SK-N-SH treated with all-trans-retinoic acid at 6 μM for 48 hours (cell line): ENCODE data around the gene KIF20B.

Source experiments
- ATAC-seq: fragments of 200-7000 bp; cut with Tn5 transposase; 3 replicates; pipeline ENCODE4 v1.9.1; 2020; ENCODE audit warnings: mild to moderate bottlenecking, moderate library complexity
- ARNTL ChIP-seq: fragments of 450-650 bp; formaldehyde crosslinking; IDR thresholded peaks from 2 replicates; pipeline ENCODE4 v1.5.0; 2020; ENCODE audit warnings: low read depth, mild to moderate bottlenecking, moderate library complexity, borderline replicate concordance
- ESRRG ChIP-seq: fragments of 250-450 bp; sonication (Bioruptor Pico); IDR thresholded peaks from 2 replicates; pipeline ENCODE4 v1.6.1; 2021; ENCODE audit warnings: mild to moderate bottlenecking
- ISL1 ChIP-seq: fragments of 250-450 bp; sonication (Bioruptor Pico); IDR thresholded peaks from 2 replicates; pipeline ENCODE4 v2.1.2; 2022; ENCODE audit warnings: mild to moderate bottlenecking, moderate library complexity
- OSR1 ChIP-seq: fragments of 250-450 bp; sonication (Bioruptor Pico); IDR thresholded peaks from 2 replicates; pipeline ENCODE4 v1.8.0; 2022; ENCODE audit warnings: moderate library complexity, mild to moderate bottlenecking, inconsistent platforms
- PPARA ChIP-seq: fragments of 250-450 bp; sonication (Bioruptor Pico); IDR thresholded peaks from 2 replicates; pipeline ENCODE4 v1.5.0; 2020; ENCODE audit warnings: mild to moderate bottlenecking, borderline replicate concordance
- RARB ChIP-seq: fragments of 250-450 bp; sonication (Bioruptor Pico); IDR thresholded peaks from 2 replicates; pipeline ENCODE4 v1.8.0; 2021; ENCODE audit warnings: mild to moderate bottlenecking, moderate library complexity
- ZC3H10 ChIP-seq: fragments of 250-450 bp; sonication (Bioruptor Pico); IDR thresholded peaks from 2 replicates; pipeline ENCODE4 v1.5.1; 2021; ENCODE audit warnings: mild to moderate bottlenecking, moderate library complexity
- ZFP3 ChIP-seq: fragments of 250-450 bp; sonication (Bioruptor Pico); IDR thresholded peaks from 2 replicates; pipeline ENCODE4 v1.5.0; 2020; ENCODE audit warnings: mild to moderate bottlenecking, moderate library complexity
- ZFP30 ChIP-seq: fragments of 450-650 bp; formaldehyde crosslinking; IDR thresholded peaks from 2 replicates; pipeline ENCODE4 v1.5.0; 2022; ENCODE audit warnings: mild to moderate bottlenecking, moderate library complexity
- ZNF565 ChIP-seq: fragments of 450-650 bp; formaldehyde crosslinking; conservative IDR thresholded peaks from 2 replicates; pipeline ENCODE4 v1.5.0; 2020; ENCODE audit warnings: low read depth, mild to moderate bottlenecking, moderate library complexity
- ZNF70 ChIP-seq: fragments of 450-650 bp; formaldehyde crosslinking; IDR thresholded peaks from 2 replicates; pipeline ENCODE4 v1.5.0; 2020; ENCODE audit warnings: mild to moderate bottlenecking, moderate library complexity
- TF ChIP-seq, protein P1 (sequence below): fragments of 250-450 bp; sonication (Bioruptor Pico); IDR thresholded peaks from 2 replicates; pipeline ENCODE4 v1.5.1; 2021; ENCODE audit warnings: mild to moderate bottlenecking, moderate library complexity
- TF ChIP-seq, protein P2 (sequence below): fragments of 250-450 bp; sonication (Bioruptor Pico); IDR thresholded peaks from 2 replicates; pipeline ENCODE4 v1.5.0; 2020; ENCODE audit warnings: mild to moderate bottlenecking, moderate library complexity
- TF ChIP-seq, protein P3 (sequence below): fragments of 250-450 bp; sonication (Bioruptor Pico); IDR thresholded peaks from 2 replicates; pipeline ENCODE4 v1.5.1; 2020; ENCODE audit warnings: low read depth, mild to moderate bottlenecking, moderate library complexity
- TF ChIP-seq, protein P4 (sequence below): fragments of 250-450 bp; sonication (Bioruptor Pico); IDR thresholded peaks from 2 replicates; pipeline ENCODE4 v1.8.0; 2020; ENCODE audit warnings: mild to moderate bottlenecking, moderate library complexity, borderline replicate concordance
- TF ChIP-seq, protein P5 (sequence below): fragments of 250-450 bp; sonication (Bioruptor Pico); IDR thresholded peaks from 2 replicates; pipeline ENCODE4 v1.8.0; 2021; ENCODE audit warnings: low read depth, mild to moderate bottlenecking, moderate library complexity, borderline replicate concordance

Gene KIF20B

DNA sequence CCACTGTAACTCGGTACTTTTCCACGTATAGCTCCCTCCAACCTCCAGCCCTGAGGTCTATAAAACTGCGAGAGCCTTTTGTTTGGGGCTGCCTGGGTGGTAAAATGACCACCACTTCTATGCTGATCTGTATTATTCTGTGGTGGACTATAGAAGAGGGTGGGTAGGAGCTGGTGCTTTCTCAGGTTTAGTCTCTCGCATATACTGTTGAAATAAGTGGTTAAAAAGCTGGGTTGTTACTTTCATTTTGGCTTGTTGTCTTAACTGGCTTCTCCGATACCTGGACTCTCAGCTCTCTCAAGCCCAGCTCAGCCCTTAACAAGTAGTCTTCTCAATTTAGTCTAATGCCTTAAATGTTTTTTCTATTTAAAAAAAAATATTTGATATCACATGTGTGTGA lies 70.3 kb downstream of the KIF20B start (continued):
- TF ChIP-seq, protein P1, sequence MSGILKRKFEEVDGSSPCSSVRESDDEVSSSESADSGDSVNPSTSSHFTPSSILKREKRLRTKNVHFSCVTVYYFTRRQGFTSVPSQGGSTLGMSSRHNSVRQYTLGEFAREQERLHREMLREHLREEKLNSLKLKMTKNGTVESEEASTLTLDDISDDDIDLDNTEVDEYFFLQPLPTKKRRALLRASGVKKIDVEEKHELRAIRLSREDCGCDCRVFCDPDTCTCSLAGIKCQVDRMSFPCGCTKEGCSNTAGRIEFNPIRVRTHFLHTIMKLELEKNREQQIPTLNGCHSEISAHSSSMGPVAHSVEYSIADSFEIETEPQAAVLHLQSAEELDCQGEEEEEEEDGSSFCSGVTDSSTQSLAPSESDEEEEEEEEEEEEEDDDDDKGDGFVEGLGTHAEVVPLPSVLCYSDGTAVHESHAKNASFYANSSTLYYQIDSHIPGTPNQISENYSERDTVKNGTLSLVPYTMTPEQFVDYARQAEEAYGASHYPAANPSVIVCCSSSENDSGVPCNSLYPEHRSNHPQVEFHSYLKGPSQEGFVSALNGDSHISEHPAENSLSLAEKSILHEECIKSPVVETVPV (CRISPR knock-in tag) = no peak

DNA sequence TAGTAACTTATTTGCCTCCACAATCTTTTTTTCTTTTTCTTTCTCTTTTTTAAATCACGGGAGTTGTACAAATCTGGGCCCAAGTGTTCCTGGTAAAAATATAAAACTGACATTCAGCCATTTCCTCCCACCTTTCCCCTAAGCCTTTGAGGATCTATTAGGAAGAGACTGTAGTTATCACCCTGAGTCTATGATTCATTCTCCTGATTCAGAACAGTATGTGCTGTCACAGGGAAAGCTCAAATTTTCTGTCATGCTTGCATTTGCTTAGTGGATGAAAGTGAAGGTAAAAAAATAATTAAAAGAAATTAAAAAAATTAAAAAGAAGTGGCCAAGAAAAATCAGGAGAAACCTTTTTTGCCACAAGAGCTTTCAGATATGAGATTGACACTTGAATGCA lies 71.7 kb downstream of the KIF20B start:
- no peak for ATAC-seq
- TF ChIP-seq OSR1 (CRISPR knock-in tag) (no peak), ARNTL (CRISPR knock-in tag) (no peak), ISL1 (no peak), RARB (CRISPR knock-in tag) (no peak), PPARA (CRISPR knock-in tag) (no peak), ZFP3 (CRISPR knock-in tag) (no peak)
- TF ChIP-seq, protein P1 (CRISPR knock-in tag) = no peak

DNA sequence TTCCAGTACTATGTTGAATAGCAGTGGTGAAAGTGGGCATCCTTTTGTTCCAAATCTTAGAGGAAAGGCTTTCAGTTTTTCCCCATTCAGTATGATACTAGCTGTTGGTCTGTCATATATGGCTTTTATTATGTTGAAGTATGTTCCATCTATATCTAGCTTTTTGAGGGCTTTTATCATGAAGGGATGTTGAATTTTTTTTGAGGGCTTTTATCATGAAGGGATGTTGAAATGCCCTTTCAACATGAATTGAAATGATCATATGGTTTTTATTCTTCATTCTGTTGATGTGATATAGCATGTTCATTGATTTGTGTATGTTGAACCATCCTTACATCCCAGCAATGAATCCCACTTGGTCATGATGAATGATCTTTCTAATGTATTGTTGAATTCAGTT lies 75.3 kb downstream of the KIF20B start:
- TF ChIP-seq ZNF70 (CRISPR knock-in tag) (no peak), RARB (CRISPR knock-in tag) (no peak), ZFP30 (CRISPR knock-in tag) (no peak)
- no peak for ATAC-seq

DNA sequence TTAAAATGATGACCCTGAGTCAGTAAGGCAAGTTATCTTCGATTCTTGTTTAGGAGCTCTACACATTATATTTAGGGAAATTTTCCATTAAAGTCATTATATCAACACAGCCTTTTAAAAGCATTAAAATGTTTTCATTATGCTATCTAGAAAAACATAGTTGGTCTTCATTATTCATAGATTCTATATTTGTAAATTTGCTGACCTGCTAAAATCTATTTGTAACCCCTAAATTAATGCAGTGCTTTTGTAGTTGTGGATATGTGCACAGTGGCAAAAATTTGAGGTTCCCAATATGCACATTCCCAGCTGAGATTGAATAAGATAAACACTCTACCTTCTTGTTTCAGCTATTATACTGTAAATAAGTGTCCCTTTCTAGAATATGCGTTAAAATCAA lies 81.1 kb downstream of the KIF20B start:
- no peak for ATAC-seq
- TF ChIP-seq ZC3H10 (CRISPR knock-in tag) = no peak
- TF ChIP-seq, protein P2, sequence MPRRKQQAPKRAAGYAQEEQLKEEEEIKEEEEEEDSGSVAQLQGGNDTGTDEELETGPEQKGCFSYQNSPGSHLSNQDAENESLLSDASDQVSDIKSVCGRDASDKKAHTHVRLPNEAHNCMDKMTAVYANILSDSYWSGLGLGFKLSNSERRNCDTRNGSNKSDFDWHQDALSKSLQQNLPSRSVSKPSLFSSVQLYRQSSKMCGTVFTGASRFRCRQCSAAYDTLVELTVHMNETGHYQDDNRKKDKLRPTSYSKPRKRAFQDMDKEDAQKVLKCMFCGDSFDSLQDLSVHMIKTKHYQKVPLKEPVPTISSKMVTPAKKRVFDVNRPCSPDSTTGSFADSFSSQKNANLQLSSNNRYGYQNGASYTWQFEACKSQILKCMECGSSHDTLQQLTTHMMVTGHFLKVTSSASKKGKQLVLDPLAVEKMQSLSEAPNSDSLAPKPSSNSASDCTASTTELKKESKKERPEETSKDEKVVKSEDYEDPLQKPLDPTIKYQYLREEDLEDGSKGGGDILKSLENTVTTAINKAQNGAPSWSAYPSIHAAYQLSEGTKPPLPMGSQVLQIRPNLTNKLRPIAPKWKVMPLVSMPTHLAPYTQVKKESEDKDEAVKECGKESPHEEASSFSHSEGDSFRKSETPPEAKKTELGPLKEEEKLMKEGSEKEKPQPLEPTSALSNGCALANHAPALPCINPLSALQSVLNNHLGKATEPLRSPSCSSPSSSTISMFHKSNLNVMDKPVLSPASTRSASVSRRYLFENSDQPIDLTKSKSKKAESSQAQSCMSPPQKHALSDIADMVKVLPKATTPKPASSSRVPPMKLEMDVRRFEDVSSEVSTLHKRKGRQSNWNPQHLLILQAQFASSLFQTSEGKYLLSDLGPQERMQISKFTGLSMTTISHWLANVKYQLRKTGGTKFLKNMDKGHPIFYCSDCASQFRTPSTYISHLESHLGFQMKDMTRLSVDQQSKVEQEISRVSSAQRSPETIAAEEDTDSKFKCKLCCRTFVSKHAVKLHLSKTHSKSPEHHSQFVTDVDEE = no peak
- TF ChIP-seq RARB (CRISPR knock-in tag) = no peak
- no peak for TF ChIP-seq ZFP30 (CRISPR knock-in tag)
- TF ChIP-seq ESRRG (CRISPR knock-in tag) = no peak
- TF ChIP-seq ZFP3 (CRISPR knock-in tag) = no peak
- no peak for TF ChIP-seq ZNF565 (CRISPR knock-in tag)
- TF ChIP-seq PPARA (CRISPR knock-in tag) = no peak
- TF ChIP-seq, protein P3, sequence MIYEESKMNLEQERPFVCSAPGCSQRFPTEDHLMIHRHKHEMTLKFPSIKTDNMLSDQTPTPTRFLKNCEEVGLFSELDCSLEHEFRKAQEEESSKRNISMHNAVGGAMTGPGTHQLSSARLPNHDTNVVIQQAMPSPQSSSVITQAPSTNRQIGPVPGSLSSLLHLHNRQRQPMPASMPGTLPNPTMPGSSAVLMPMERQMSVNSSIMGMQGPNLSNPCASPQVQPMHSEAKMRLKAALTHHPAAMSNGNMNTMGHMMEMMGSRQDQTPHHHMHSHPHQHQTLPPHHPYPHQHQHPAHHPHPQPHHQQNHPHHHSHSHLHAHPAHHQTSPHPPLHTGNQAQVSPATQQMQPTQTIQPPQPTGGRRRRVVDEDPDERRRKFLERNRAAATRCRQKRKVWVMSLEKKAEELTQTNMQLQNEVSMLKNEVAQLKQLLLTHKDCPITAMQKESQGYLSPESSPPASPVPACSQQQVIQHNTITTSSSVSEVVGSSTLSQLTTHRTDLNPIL (CRISPR knock-in tag) = no peak
- TF ChIP-seq ARNTL (CRISPR knock-in tag) = no peak
- TF ChIP-seq, protein P1 (CRISPR knock-in tag) = no peak
- TF ChIP-seq, protein P4, sequence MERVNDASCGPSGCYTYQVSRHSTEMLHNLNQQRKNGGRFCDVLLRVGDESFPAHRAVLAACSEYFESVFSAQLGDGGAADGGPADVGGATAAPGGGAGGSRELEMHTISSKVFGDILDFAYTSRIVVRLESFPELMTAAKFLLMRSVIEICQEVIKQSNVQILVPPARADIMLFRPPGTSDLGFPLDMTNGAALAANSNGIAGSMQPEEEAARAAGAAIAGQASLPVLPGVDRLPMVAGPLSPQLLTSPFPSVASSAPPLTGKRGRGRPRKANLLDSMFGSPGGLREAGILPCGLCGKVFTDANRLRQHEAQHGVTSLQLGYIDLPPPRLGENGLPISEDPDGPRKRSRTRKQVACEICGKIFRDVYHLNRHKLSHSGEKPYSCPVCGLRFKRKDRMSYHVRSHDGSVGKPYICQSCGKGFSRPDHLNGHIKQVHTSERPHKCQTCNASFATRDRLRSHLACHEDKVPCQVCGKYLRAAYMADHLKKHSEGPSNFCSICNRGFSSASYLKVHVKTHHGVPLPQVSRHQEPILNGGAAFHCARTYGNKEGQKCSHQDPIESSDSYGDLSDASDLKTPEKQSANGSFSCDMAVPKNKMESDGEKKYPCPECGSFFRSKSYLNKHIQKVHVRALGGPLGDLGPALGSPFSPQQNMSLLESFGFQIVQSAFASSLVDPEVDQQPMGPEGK = no peak
- TF ChIP-seq, protein P5, sequence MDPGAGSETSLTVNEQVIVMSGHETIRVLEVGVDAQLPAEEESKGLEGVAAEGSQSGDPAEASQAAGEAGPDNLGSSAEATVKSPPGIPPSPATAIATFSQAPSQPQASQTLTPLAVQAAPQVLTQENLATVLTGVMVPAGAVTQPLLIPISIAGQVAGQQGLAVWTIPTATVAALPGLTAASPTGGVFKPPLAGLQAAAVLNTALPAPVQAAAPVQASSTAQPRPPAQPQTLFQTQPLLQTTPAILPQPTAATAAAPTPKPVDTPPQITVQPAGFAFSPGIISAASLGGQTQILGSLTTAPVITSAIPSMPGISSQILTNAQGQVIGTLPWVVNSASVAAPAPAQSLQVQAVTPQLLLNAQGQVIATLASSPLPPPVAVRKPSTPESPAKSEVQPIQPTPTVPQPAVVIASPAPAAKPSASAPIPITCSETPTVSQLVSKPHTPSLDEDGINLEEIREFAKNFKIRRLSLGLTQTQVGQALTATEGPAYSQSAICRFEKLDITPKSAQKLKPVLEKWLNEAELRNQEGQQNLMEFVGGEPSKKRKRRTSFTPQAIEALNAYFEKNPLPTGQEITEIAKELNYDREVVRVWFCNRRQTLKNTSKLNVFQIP (CRISPR knock-in tag) = no peak
- no peak for TF ChIP-seq ISL1
